ENCODE results near the gene KISS1R.

Gene KISS1R

GRCh38 chr19:964116-964520 lies 47.0 kb downstream of the KISS1R start:
- H3K4me3 ChIP-seq (ENCODE audit: low read depth, low read length), result no peak overlapping the region
- no peak for DNase-seq (ENCODE audit: low read depth)
- TF ChIP-seq CTCF (IDR thresholded peaks at IDR 0.05; ENCODE audit: control insufficient read depth, extremely low read depth, insufficient read depth), result no peak

DNA sequence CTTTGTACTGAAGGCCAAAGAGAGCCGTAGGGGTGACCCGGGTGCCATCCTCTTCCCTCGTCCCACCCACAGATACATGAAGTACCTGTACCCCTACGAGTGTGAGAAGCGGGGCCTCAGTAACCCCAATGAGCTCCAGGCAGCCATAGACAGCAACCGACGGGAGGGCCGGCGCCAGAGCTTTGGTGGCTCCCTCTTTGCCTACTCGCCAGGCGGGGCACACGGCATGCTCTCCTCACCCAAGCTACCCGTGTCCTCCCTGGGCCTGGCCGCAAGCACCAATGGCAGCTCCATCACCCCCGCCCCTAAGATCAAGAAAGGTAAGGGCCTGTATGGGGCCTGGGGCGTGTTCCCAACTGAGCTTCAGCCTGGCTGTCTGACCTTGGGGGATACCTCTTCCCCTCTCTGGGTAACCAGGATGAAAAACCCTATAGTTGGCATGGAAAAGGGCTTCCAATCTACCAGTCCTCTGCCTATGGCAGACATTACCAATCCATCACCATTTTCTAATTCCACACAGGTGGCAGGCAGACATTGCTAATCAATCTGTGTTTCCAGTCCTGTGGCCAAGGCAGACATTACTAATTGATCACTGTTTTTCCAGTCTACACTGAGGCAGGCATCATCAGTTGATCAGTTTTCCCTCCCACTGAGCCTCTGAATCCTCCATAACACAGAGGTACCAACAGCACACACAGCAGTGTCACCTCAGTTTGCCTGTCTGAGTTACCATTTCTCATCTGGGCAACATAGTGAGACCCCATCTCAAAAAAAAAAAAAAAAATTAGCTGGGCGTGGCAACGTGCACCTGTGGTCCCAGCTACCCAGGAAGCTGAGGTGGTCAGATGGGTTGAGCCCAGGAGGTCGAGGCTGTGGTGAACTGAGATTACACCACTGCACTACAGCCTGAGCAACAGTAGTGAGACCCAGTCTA lies 47.9 kb downstream of the KISS1R start:
- H3K4me3 ChIP-seq (ENCODE audit: low read depth, low read length), result no peak overlapping the region
- no peak for DNase-seq (ENCODE audit: low read depth)
- TF ChIP-seq CTCF (IDR thresholded peaks at IDR 0.05; ENCODE audit: control insufficient read depth, extremely low read depth, insufficient read depth), result no peak

DNA sequence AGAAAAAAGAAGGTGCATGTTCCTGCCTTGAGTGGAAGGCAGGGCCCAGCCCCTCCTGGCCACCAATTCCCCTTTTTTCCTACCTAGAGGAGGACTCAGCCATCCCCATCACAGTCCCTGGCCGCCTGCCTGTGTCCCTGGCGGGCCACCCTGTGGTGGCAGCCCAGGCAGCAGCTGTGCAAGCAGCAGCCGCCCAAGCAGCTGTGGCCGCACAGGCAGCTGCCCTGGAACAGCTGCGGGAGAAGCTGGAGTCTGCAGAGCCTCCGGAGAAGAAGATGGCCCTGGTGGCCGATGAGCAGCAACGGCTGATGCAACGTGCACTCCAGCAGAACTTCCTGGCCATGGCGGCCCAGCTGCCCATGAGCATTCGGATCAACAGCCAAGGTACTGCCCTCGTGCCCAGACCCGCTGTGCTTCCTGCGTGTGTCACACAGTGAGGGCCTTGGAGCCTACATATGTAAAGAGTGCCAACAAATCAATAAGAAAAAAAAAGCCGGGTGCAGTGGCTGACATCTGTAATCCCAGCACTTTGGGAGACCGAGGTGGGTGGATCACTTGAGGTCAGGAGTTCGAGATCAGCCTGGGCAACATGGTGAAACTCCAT lies 49.5 kb downstream of the KISS1R start:
- no peak for DNase-seq (ENCODE audit: low read depth)
- no peak for TF ChIP-seq CTCF (IDR thresholded peaks at IDR 0.05; ENCODE audit: control insufficient read depth, extremely low read depth, insufficient read depth)
- no peak overlapping the region for H3K4me3 ChIP-seq (ENCODE audit: low read depth, low read length)
